Heart right ventricle (tissue), 16 donors: Measurements from ENCODE around the gene PTPN7. TPM values are rescaled to one million over a fixed set of nuclear protein-coding genes. Genes with fewer than 3 reads are reported as not detected.

ENCODE experiments used
- ATAC-seq, 8 donors: fragments of 200-7000 bp; cut with Tn5 transposase; one replicate each; pipeline ENCODE4 v1.9.1; 2020; ENCODE audit warnings: mild to moderate bottlenecking in 8 of 8, moderate library complexity in 8 of 8, moderate number of reproducible peaks in 1 of 8
- DNase-seq, 2 donors: peaks; one replicate each; pipeline ENCODE4 v3.0.0-alpha.2; 2020
- H3K27ac ChIP-seq, 10 donors: fragments of 200-600 bp; sonication (generic) in 2 of 10; one replicate each; pipeline versions ENCODE4 v1.5.0 to v1.8.0; 2020 to 2022; ENCODE audit warnings: mild to moderate bottlenecking in 3 of 10
- H3K27me3 ChIP-seq, 7 donors: fragments of 200-600 bp; one replicate each; pipeline ENCODE4 v1.8.0; 2021 to 2022; ENCODE audit warnings: mild to moderate bottlenecking in 2 of 7
- H3K36me3 ChIP-seq, 9 donors: fragments of 200-600 bp; sonication (generic) in 1 of 9; one replicate each; pipeline versions ENCODE4 v1.5.0 to v1.8.0; 2020 to 2022; ENCODE audit warnings: mild to moderate bottlenecking in 2 of 9
- H3K4me1 ChIP-seq, 9 donors: fragments of 200-600 bp; sonication (generic) in 1 of 9; one replicate each; pipeline versions ENCODE4 v1.5.0 to v1.8.0; 2020 to 2022; ENCODE audit warnings: mild to moderate bottlenecking in 4 of 9
- H3K4me3 ChIP-seq, 10 donors: fragments of 200-600 bp; sonication (generic) in 2 of 10; one replicate each; pipeline versions ENCODE4 v1.5.0 to v1.8.0; 2020 to 2022; ENCODE audit warnings: mild to moderate bottlenecking in 7 of 10, moderate library complexity in 2 of 10
- H3K9me3 ChIP-seq, 11 donors: fragments of 200-600 bp in 10 of 11; sonication (generic) in 2 of 11; one replicate each; pipeline versions ENCODE4 v1.5.0 to v1.8.0; 2013 to 2022; ENCODE audit warnings: mild to moderate bottlenecking in 2 of 11, control low read depth in 1 of 11, moderate library complexity in 1 of 11
- CTCF ChIP-seq, 9 donors: fragments of 200-600 bp; sonication (generic) in 2 of 9; IDR thresholded peaks; one replicate each; pipeline versions ENCODE4 v1.5.0 to v1.8.0; 2021 to 2022; ENCODE audit warnings: antibody characterized with exemption in 9 of 9, mild to moderate bottlenecking in 5 of 9, moderate library complexity in 1 of 9
- WGBS, 2 donors: extraction: QIAGEN DNeasy Blood & Tissue Kit; methylation state at CpG; one replicate each; pipeline ENCODE4 v1.1.7; 2013; ENCODE audit warnings: inconsistent platforms in 1 of 2; 5-methylcytosine and 5-hydroxymethylcytosine counted together
- intact Hi-C, 10 donors: fragments of 100-400 bp; cut with DNase I; formaldehyde crosslinking; loops; one replicate each; pipeline versions ENCODE4 v1.11.1 to v1.14.2; 2022
- polyA plus RNA-seq, 2 donors: library from polyadenylated mRNA; stranded (reverse); fragments of 200-250 nt; gene quantifications; one replicate each; pipeline ENCODE4 v1.2.3, GENCODE V29; 2013
- total RNA-seq, 10 donors: library from RNA; stranded (reverse); fragmentation: NEBNext Ultra II Directional in 3 of 10; extraction: Animal tissue kit (Norgen Biotek cat#: 25700) in 3 of 10; gene quantifications; one replicate each; pipeline versions ENCODE4 v1.2.1 to v1.2.4, GENCODE V29; 2021 to 2023
- donor health status: Arrhythmogenic right ventricular cardiomyopathy.
- donor health status: ischemic (EF 13 %, LVEDD 7.1; RV severe dilation, severe dysfunction).
- donor health status: healthy with polysubstance abuse.
- donor health status: DM: no; HTN: yes; CAD: no.
- donor health status: DM: no; HTN: no; CAD: no.
- donor health status: ischemic (EF 25% LVEDD 6.9; RV normal size, moderate dysfunction).
- donor health status: ischemic (EF 25% LVEDD 5.7; RV mildly dilated, moderate dysfunction).
- donor health status: healthy.
- donor health status: DM: yes; HTN: yes; CAD: no.
- donor health status: Ischemic cardiomyopathy.
- donor health status: ischemic (EF 35%, LVEDD 5.7; RV mildly dilated, moderate dysfunction).
- donor health status: nonischemic (EF 11% LVEDD 7.7; RV severe dilation, severe dysfunction).
- donor health status: DM: yes; HTN: yes; CAD: no.
- donor health status: PGD.
- donor health status: ischemic (EF 29% LVEDD 5.4; RV normal size, mild dysfunction).
- donor health status: nonischemic (EF 23%, LVEDD 6.1; RV moderate dilation, normal function).

The PTPN7 gene
- total and polyA plus RNA-seq, 12 donors, result 0.09 to 6.2 (median 0.47) TPM

GRCh38 chr1:202189001-202189790 lies 28.8 kb upstream of the PTPN7 start:
- ATAC-seq, result peak; percentile 60 to 81 (median 68)
- H3K27me3 ChIP-seq, result peaks cover 0 to 32% (median 20%) of the 10 kb centered on the region in 7 donors
- no peak overlapping the region for H3K27ac ChIP-seq
- H3K36me3 ChIP-seq, result no peaks in the 10 kb centered on the region
- intact Hi-C loops, result loop anchor here in 9 of 10 donors (2.0 to 5.0 kb wide), 5 partner anchors 124 to 530 kb away; no protein-coding TSS in a partner anchor
- H3K4me1 ChIP-seq, result peaks cover 0 to 14% (median 6%) of the 10 kb centered on the region in 9 donors
- DNase-seq, result peak; percentile 62 to 82
- TF ChIP-seq CTCF (IDR thresholded peaks at IDR 0.05), result peak; percentile 76 to 88 (median 86)
- WGBS, 2 donors, result 53% methylated on average over 20 of the region's 20 CpGs
- H3K9me3 ChIP-seq, result no peaks in the 10 kb centered on the region
- H3K4me3 ChIP-seq, result no peak overlapping the region

GRCh38 chr1:202187697-202188407 lies 27.4 kb upstream of the PTPN7 start:
- H3K27me3 ChIP-seq, result peaks cover 0 to 21% (median 8%) of the 10 kb centered on the region in 7 donors
- H3K4me3 ChIP-seq, result no peak overlapping the region
- no peaks in the 10 kb centered on the region for H3K36me3 ChIP-seq
- intact Hi-C loops, result loop anchor here in 9 of 10 donors (2.0 to 5.0 kb wide), 5 partner anchors 125 to 531 kb away; no protein-coding TSS in a partner anchor
- DNase-seq, result no peak
- peaks cover 0 to 8% (median 0%) of the 10 kb centered on the region in 9 donors for H3K4me1 ChIP-seq
- TF ChIP-seq CTCF (IDR thresholded peaks at IDR 0.05), result no peak
- peak in 1 of 8 donors; percentile 9 for ATAC-seq
- 62 to 76% methylated on average over 8 of the region's 8 CpGs for WGBS, 2 donors
- no peaks in the 10 kb centered on the region for H3K9me3 ChIP-seq
- no peak overlapping the region for H3K27ac ChIP-seq

- Histone ChIP-seq H3K27me3 (peaks cover 0 to 21% (median 6%) of the 10 kb centered on the region in 7 donors), H3K4me3 (no peak overlapping the region), H3K4me1 (peaks cover 0 to 6% (median 0%) of the 10 kb centered on the region in 9 donors), H3K36me3 (no peaks in the 10 kb centered on the region), H3K9me3 (no peaks in the 10 kb centered on the region), H3K27ac (no peak overlapping the region)
- no peak for TF ChIP-seq CTCF (IDR thresholded peaks at IDR 0.05)
- intact Hi-C loops, result loop anchor here in 4 of 10 donors (5.0 kb wide), 2 partner anchors 130 to 530 kb away; no protein-coding TSS in a partner anchor
- WGBS, 2 donors, result 71 to 77% methylated on average over 8 of the region's 8 CpGs
- ATAC-seq (no peak), DNase-seq (no peak)
Observed at GRCh38 chr1:202187041-202187671, 26.8 kb upstream of the PTPN7 start.

- Histone ChIP-seq H3K36me3 (no peaks in the 10 kb centered on the region), H3K4me1 (peaks cover 0 to 6% (median 0%) of the 10 kb centered on the region in 9 donors), H3K9me3 (no peaks in the 10 kb centered on the region), H3K27me3 (peaks cover 0 to 26% (median 6%) of the 10 kb centered on the region in 7 donors), H3K4me3 (no peak overlapping the region), H3K27ac (no peak overlapping the region)
- DNase-seq, result no peak
- intact Hi-C loops, result loop anchor here in 4 of 10 donors (5.0 kb wide), 2 partner anchors 131 to 531 kb away; no protein-coding TSS in a partner anchor
- no peak for TF ChIP-seq CTCF (IDR thresholded peaks at IDR 0.05)
- ATAC-seq, result no peak
- 87 to 88% methylated on average over 7 of the region's 7 CpGs for WGBS, 2 donors
Observed at GRCh38 chr1:202186327-202186726, 25.9 kb upstream of the PTPN7 start.
